Naive thymus-derived CD4-positive, alpha-beta T cell (primary cell): ENCODE results near the gene TMEM53. TPM values are rescaled to one million over a fixed set of nuclear protein-coding genes. Genes with fewer than 3 reads are reported as not detected.
A peak's percentile ranks its signal among the peaks of the same experiment; 100 is the strongest.

ENCODE experiments used
- ATAC-seq: fragments of 150-1000 bp; cut with Tn5 transposase; 2 replicates; pipeline ENCODE4 v1.10.0; 2021; ENCODE audit warnings: mild to moderate bottlenecking, moderate library complexity
- CTCF ChIA-PET: fragments of 350-600 bp; sonication (Branson Sonifier 250); formaldehyde crosslinking; loops from one replicate; lab custom pipeline; 2021; ENCODE audit warnings: antibody characterized with exemption; lab: Charles Lee
- POLR2A ChIA-PET: fragments of 350-600 bp; sonication (Branson Sonifier 250); formaldehyde crosslinking; loops from one replicate; lab custom pipeline; 2021; ENCODE audit warnings: antibody characterized with exemption, inconsistent platforms; lab: Charles Lee
- DNase-seq, 9 donors: peaks; one replicate each; pipeline versions ENCODE4 v3.0.0 to v3.0.0-alpha.2; 2020 to 2022; ENCODE audit warnings: mixed read lengths in 1 of 9
- H3K27ac ChIP-seq: one replicate; pipeline ENCODE4 v1.7.0; 2013; ENCODE audit warnings: mild to moderate bottlenecking, low read depth, low read length, moderate library complexity
- H3K27me3 ChIP-seq, 2 donors: one replicate each; pipeline ENCODE4 v1.7.0; 2013; ENCODE audit warnings: low read length in 2 of 2, mild to moderate bottlenecking in 2 of 2, moderate library complexity in 2 of 2; ENCODE audit not compliant: control insufficient read depth in 2 of 2, insufficient read depth in 2 of 2
- H3K36me3 ChIP-seq, 3 experiments: 1 replicate in 2 of 3; 2 replicates in 1 of 3; pipeline ENCODE4 v1.7.0; 2013; ENCODE audit warnings: low read length in 3 of 3, mild to moderate bottlenecking in 3 of 3, moderate library complexity in 1 of 3; ENCODE audit not compliant: insufficient read depth in 3 of 3, control insufficient read depth in 2 of 3
- H3K4me1 ChIP-seq, 2 donors: one replicate each; pipeline ENCODE4 v1.7.0; 2013; ENCODE audit warnings: low read length in 2 of 2, mild to moderate bottlenecking in 2 of 2, moderate library complexity in 1 of 2; ENCODE audit not compliant: control insufficient read depth in 2 of 2, insufficient read depth in 2 of 2
- H3K4me3 ChIP-seq: 2 replicates; pipeline ENCODE4 v1.7.0; 2013; ENCODE audit warnings: mild to moderate bottlenecking, low read length
- H3K9me3 ChIP-seq, 3 experiments: 1 replicate in 2 of 3; 2 replicates in 1 of 3; pipeline ENCODE4 v1.7.0; 2013; ENCODE audit warnings: low read length in 3 of 3; ENCODE audit not compliant: control insufficient read depth in 2 of 3
- H3K27ac Mint-ChIP-seq, 9 donors: one replicate each; pipeline ENCODE4 v1.8.0; 2020 to 2022; ENCODE audit warnings: mixed read lengths in 9 of 9, mild to moderate bottlenecking in 8 of 9, moderate library complexity in 5 of 9, inconsistent platforms in 2 of 9
- H3K27me3 Mint-ChIP-seq, 5 donors: one replicate each; pipeline ENCODE4 v1.8.0; 2021 to 2022; ENCODE audit warnings: mixed read lengths in 5 of 5, mild to moderate bottlenecking in 1 of 5
- H3K36me3 Mint-ChIP-seq, 5 donors: one replicate each; pipeline ENCODE4 v1.8.0; 2020 to 2022; ENCODE audit warnings: mixed read lengths in 5 of 5, mild to moderate bottlenecking in 3 of 5, inconsistent platforms in 1 of 5
- H3K4me1 Mint-ChIP-seq, 7 donors: one replicate each; pipeline ENCODE4 v1.8.0; 2020 to 2022; ENCODE audit warnings: mixed read lengths in 7 of 7, mild to moderate bottlenecking in 3 of 7, inconsistent platforms in 1 of 7
- H3K4me3 Mint-ChIP-seq, 10 donors: one replicate each; pipeline ENCODE4 v1.8.0; 2020 to 2022; ENCODE audit warnings: mild to moderate bottlenecking in 10 of 10, mixed read lengths in 10 of 10, moderate library complexity in 6 of 10, inconsistent platforms in 2 of 10
- H3K9me3 Mint-ChIP-seq, 11 donors: one replicate each; pipeline ENCODE4 v1.8.0; 2020 to 2022; ENCODE audit warnings: mixed read lengths in 11 of 11, mild to moderate bottlenecking in 4 of 11, inconsistent platforms in 1 of 11, moderate library complexity in 1 of 11
- intact Hi-C, 2 donors: fragments of 100-400 bp; cut with micrococcal nuclease; formaldehyde crosslinking; loops; one replicate each; pipeline ENCODE4 v1.15.1; 2023
- polyA plus RNA-seq, 2 donors: library from polyadenylated mRNA; unstranded; fragments of 300-500 nt; fragmentation: Illumina TruSeq; gene quantifications; one replicate each; pipeline ENCODE4 v1.2.3, GENCODE V29; 2021
- total RNA-seq, 6 experiments: library from RNA in 5 of 6; stranded (reverse) in 5 of 6; gene quantifications; 1 replicate in 5 of 6; 2 replicates in 1 of 6; pipeline ENCODE4 v1.2.3 and lab custom pipeline; 2021 to 2026

Gene TMEM53
- total and polyA plus RNA-seq, 7 experiments from 2014 or later, result 1.6 to 3.5 (median 2.9) TPM

DNA sequence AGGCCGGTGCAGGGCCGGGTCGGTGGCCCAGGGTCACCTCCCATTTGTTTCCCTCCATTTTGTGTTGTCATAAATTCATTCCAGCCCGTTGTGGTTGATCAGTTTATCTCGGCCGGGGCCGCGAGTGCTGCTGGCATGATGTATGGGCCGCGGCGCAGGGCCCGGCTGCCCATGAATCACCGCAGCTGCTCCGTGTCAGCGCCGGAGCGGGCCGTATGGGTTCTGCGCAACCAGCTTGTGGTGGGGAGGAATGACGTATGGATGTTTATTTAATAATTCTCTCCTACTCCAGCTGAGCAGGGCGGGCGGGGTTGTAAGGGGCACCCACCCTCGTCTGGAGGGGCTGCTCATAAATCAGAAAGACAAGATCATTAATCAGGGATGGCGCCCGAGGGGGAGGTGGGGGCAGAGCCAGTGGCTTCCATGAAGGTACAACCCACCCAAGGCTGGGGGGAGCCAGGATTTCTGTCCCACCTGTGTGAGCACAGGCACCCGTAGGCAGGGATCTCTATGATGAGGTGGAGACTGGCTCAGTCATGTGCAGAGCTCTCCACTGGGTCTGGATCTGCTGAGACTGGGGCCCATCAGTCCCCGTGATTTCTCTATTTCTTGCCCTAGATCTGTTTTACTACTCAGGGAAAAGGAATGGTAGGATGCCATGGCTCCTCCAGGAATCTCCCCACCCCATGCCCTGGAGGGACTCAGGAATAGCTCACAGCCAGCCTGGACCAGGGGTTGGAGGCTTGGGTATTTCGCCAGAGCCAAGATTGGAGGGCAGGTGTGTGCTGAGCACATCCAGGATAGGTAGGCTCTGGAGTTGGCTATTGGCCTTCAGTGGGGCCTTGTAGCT lies 27.8 kb downstream of the TMEM53 start:
- Histone ChIP-seq H3K27me3 (no peaks in the 10 kb centered on the region), H3K4me3 (no peak overlapping the region), H3K36me3 (peaks cover 6 to 100% (median 7%) of the 10 kb centered on the region in 3 experiments), H3K4me1 (no peaks in the 10 kb centered on the region), H3K27ac (no peak overlapping the region), H3K9me3 (no peaks in the 10 kb centered on the region)
- Mint-ChIP-seq H3K4me1 (peaks cover 0 to 10% (median 4%) of the 10 kb centered on the region in 7 donors), H3K9me3 (no peaks in the 10 kb centered on the region), H3K27ac (peak overlapping the region in 1 of 9 donors; percentile 65), H3K27me3 (no peaks in the 10 kb centered on the region), H3K4me3 (no peak overlapping the region), H3K36me3 (peaks cover 8 to 59% (median 9%) of the 10 kb centered on the region in 5 donors)
- POLR2A ChIA-PET, result interaction anchor here (0.5 to 3.2 kb wide), 4 partner anchors 13 to 850 kb away, joined by 3 to 8 read pairs (median 4); no protein-coding TSS in a partner anchor
- no peak for ATAC-seq
- CTCF ChIA-PET, result no interaction called here
- intact Hi-C loops, result no loop called here
- DNase-seq, result no peak

DNA sequence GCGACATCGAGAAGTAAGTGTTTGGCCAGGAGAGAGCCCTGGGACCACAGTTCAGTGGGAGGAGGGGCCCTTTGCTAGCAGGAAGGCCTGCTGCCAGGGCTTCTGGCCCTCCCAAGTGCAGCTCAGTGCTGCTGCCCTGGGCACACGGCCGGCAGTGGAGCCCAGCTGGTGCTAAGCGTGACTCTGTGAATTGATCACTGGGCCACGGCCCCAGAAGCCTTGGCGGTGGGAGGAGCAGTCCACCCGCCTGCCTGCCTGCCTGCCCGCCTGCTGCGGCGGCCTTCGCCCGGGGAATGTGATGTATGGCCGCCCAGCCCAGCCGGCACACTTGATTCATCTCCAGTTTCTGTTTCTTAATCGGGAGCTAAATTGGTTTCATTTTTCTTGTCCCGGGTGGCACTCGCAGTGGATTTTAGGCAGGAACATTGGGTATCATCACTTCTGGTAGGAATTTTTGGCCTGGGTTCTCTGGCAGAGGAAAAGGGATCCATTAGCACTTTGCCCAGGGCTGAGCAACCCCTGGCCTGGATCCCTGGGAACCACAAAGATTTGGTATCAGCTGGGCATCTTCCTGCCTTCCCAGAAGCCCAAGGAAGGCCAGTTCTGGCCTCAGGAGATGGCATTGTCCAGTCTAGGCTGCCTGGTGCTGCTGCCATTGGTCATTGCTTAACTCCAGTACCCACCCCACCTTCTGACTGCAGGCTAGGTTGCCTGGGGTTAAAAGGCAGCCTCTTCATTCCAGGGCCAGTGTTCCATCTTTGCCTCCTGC lies 28.6 kb downstream of the TMEM53 start:
- DNase-seq (no peak), ATAC-seq (no peak)
- Histone ChIP-seq H3K36me3 (peaks cover 6 to 100% (median 12%) of the 10 kb centered on the region in 3 experiments), H3K9me3 (no peaks in the 10 kb centered on the region), H3K27me3 (no peaks in the 10 kb centered on the region), H3K4me1 (no peaks in the 10 kb centered on the region), H3K4me3 (no peak overlapping the region), H3K27ac (no peak overlapping the region)
- POLR2A ChIA-PET, result interaction anchor here (0.5 to 3.2 kb wide), 2 partner anchors 14 to 87 kb away, joined by 5 to 8 read pairs; no protein-coding TSS in a partner anchor
- CTCF ChIA-PET, result no interaction called here
- no peaks in the 10 kb centered on the region for H3K9me3 Mint-ChIP-seq
- peaks cover 9 to 58% (median 10%) of the 10 kb centered on the region in 5 donors for H3K36me3 Mint-ChIP-seq
- H3K27ac Mint-ChIP-seq, result no peak overlapping the region
- H3K4me3 Mint-ChIP-seq, result no peak overlapping the region
- H3K27me3 Mint-ChIP-seq, result no peaks in the 10 kb centered on the region
- peaks cover 0 to 13% (median 4%) of the 10 kb centered on the region in 7 donors for H3K4me1 Mint-ChIP-seq
- intact Hi-C loops, result no loop called here

DNA sequence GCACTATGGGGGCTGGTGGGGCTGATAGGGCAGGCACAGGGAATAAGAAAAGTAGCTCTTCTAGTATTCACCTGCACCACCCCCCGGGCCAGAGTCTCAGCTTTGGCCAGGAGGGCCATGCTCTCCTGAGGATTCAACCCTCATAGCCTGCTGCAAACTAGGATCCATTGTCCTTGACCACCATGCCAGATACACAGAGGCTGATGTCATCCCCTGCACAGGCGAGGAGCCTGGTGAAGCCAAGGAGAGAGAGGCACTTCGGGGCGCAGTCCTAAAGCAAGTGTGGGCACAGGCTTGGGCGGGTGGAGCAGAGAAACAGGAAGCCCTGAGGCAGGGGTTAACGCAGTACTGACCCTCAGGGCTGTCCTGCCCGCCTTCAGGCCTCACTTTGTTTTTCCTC lies 29.5 kb downstream of the TMEM53 start:
- H3K4me1 ChIP-seq, result no peaks in the 10 kb centered on the region
- no peaks in the 10 kb centered on the region for H3K27me3 ChIP-seq
- peaks cover 9 to 55% (median 10%) of the 10 kb centered on the region in 5 donors for H3K36me3 Mint-ChIP-seq
- H3K27ac ChIP-seq, result no peak overlapping the region
- CTCF ChIA-PET, result no interaction called here
- POLR2A ChIA-PET, result no interaction called here
- no peak overlapping the region for H3K27ac Mint-ChIP-seq
- peaks cover 0 to 2% (median 0%) of the 10 kb centered on the region in 11 donors for H3K9me3 Mint-ChIP-seq
- no peak overlapping the region for H3K4me3 ChIP-seq
- H3K27me3 Mint-ChIP-seq, result no peaks in the 10 kb centered on the region
- H3K4me1 Mint-ChIP-seq, result peaks cover 0 to 13% (median 4%) of the 10 kb centered on the region in 7 donors
- no peak for ATAC-seq
- H3K36me3 ChIP-seq, result peaks cover 6 to 100% (median 18%) of the 10 kb centered on the region in 3 experiments
- no peak overlapping the region for H3K4me3 Mint-ChIP-seq
- H3K9me3 ChIP-seq, result no peaks in the 10 kb centered on the region
- no peak for DNase-seq
- intact Hi-C loops, result no loop called here

DNA sequence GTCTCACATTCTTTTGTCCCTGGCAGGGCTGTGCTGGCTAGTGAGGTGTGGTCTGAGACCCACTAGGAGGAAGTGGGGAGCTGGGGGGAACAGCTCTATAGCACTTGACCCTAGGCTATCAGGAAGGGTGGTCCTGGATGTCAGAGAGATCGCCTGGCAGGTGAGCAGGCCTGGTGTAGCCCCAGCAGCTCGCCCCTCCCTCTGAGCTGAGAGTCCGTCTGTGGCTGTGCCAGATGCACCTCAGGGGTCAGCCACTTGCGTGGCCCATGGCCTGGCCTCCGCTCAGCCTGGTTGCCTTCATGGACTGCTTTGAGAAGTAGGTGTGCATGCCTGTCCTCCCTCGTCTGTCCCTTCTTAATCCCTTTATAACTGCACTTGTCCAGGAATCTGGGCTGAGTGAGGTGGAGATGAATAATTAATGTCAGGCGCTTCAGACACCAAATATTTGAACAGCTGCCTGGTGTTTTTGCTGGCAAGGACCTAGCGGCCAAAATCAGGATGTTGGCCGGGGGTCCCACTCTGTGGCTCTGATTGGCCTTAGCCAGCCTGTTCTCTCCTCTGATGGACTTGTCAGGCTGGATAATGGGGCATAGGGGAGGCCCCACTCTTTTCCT lies 30.5 kb downstream of the TMEM53 start:
- intact Hi-C loops, result no loop called here
- no peaks in the 10 kb centered on the region for H3K9me3 ChIP-seq
- no peak overlapping the region for H3K4me3 ChIP-seq
- H3K4me1 ChIP-seq, result no peaks in the 10 kb centered on the region
- Mint-ChIP-seq H3K9me3 (peaks cover 0 to 2% (median 0%) of the 10 kb centered on the region in 11 donors), H3K4me3 (no peak overlapping the region), H3K4me1 (peaks cover 0 to 13% (median 5%) of the 10 kb centered on the region in 7 donors), H3K27ac (peak overlapping the region in 3 of 9 donors; percentile 7 to 46 (median 33)), H3K27me3 (no peaks in the 10 kb centered on the region), H3K36me3 (peaks cover 9 to 53% (median 11%) of the 10 kb centered on the region in 5 donors)
- ChIA-PET CTCF (interaction anchor here (2.6 kb wide), 1 partner anchor 9 kb away, joined by 12 read pairs; no protein-coding TSS in a partner anchor), POLR2A (interaction anchor here (2.9 kb wide), 1 partner anchor 11 kb away, joined by 18 read pairs; no protein-coding TSS in a partner anchor)
- H3K27ac ChIP-seq, result no peak overlapping the region
- ATAC-seq (no peak), DNase-seq (no peak)
- peaks cover 12 to 97% (median 21%) of the 10 kb centered on the region in 3 experiments for H3K36me3 ChIP-seq
- H3K27me3 ChIP-seq, result no peaks in the 10 kb centered on the region

DNA sequence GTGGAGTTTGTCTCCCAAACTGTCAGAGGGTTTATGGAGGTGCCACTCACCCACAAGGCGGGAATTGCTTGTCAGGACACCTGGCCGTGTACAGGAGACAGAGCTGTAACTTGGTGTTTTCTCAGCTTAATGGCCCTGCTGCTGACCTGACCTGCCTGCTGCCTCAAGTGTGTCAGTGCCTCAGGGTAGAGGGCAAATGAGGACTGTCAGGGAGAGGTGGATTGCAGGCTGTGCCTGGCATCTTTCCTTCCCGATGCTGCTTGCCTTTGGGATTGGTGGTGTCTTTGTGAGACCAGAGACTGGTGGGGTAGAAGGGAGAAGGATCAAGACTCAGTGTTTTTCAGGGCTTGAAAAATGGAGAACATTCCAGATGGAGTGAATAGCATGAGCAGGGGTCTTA lies 31.4 kb downstream of the TMEM53 start:
- peaks cover 4 to 14% (median 9%) of the 10 kb centered on the region in 7 donors for H3K4me1 Mint-ChIP-seq
- H3K36me3 Mint-ChIP-seq, result peaks cover 9 to 52% (median 15%) of the 10 kb centered on the region in 5 donors
- H3K27ac ChIP-seq, result no peak overlapping the region
- no peaks in the 10 kb centered on the region for H3K9me3 ChIP-seq
- H3K27me3 ChIP-seq, result no peaks in the 10 kb centered on the region
- H3K9me3 Mint-ChIP-seq, result peaks cover 0 to 2% (median 0%) of the 10 kb centered on the region in 11 donors
- H3K4me3 ChIP-seq, result no peak overlapping the region
- peak overlapping the region in 3 of 9 donors; percentile 3 to 46 (median 13) for H3K27ac Mint-ChIP-seq
- ChIA-PET POLR2A (interaction anchor here (0.9 to 2.9 kb wide), 2 partner anchors 11 to 32 kb away, joined by 3 to 18 read pairs; no protein-coding TSS in a partner anchor), CTCF (interaction anchor here (2.6 kb wide), 1 partner anchor 10 kb away, joined by 12 read pairs; no protein-coding TSS in a partner anchor)
- no peaks in the 10 kb centered on the region for H3K27me3 Mint-ChIP-seq
- H3K36me3 ChIP-seq, result peaks cover 8 to 97% (median 25%) of the 10 kb centered on the region in 3 experiments
- intact Hi-C loops, result no loop called here
- H3K4me1 ChIP-seq, result no peaks in the 10 kb centered on the region
- DNase-seq, result no peak
- no peak overlapping the region for H3K4me3 Mint-ChIP-seq
- ATAC-seq, result no peak

DNA sequence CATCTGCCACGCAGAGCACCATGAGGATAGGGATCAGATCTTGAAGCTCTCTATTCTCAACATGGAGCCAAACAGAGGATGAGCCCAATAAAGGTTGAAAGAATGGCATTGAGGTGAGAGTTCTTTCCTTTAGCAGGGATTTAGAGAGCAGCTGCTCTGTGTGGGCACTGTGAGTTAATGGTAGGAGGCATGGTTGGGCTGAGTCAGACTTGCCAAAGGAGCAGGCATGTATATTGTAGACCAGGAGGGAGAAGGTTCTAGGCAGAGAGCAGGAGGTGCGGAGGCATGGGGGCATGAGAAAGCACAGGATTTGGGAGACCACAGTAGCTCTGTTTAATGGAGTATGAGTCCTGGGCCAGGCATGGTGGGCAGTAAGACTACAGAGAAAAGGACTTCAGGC lies 32.0 kb downstream of the TMEM53 start:
- Mint-ChIP-seq H3K27me3 (no peaks in the 10 kb centered on the region), H3K4me1 (peaks cover 4 to 18% (median 9%) of the 10 kb centered on the region in 7 donors), H3K9me3 (peaks cover 0 to 2% (median 0%) of the 10 kb centered on the region in 11 donors), H3K27ac (peak overlapping the region in 1 of 9 donors; percentile 55), H3K4me3 (no peak overlapping the region), H3K36me3 (peaks cover 9 to 48% (median 13%) of the 10 kb centered on the region in 5 donors)
- no peak for DNase-seq
- H3K27me3 ChIP-seq, result no peaks in the 10 kb centered on the region
- no peak overlapping the region for H3K27ac ChIP-seq
- ATAC-seq, result no peak
- intact Hi-C loops, result no loop called here
- ChIA-PET POLR2A (interaction anchor here (0.9 to 2.9 kb wide), 2 partner anchors 10 to 32 kb away, joined by 3 to 18 read pairs; no protein-coding TSS in a partner anchor), CTCF (interaction anchor here (2.6 kb wide), 1 partner anchor 11 kb away, joined by 12 read pairs; no protein-coding TSS in a partner anchor)
- no peaks in the 10 kb centered on the region for H3K9me3 ChIP-seq
- peaks cover 8 to 97% (median 27%) of the 10 kb centered on the region in 3 experiments for H3K36me3 ChIP-seq
- H3K4me3 ChIP-seq, result no peak overlapping the region
- H3K4me1 ChIP-seq, result no peaks in the 10 kb centered on the region
